ENCODE data around the gene GFRA1. TPM values are rescaled to one million over a fixed set of nuclear protein-coding genes. Genes with fewer than 3 reads are reported as not detected.

Gene GFRA1
- total and polyA plus RNA-seq, 8 donors: 1.9 to 3.5 (median 2.8) TPM

GRCh38 chr10:116203661-116204060, 69.3 kb downstream of the GFRA1 start:
- intact Hi-C loops (cut with DNase I): no loop called here
- H3K4me3 ChIP-seq: no peak overlapping the region
- no peaks in the 10 kb centered on the region for H3K9me3 ChIP-seq
- H3K27me3 ChIP-seq: peaks cover 0 to 6% of the 10 kb centered on the region in 2 donors
- H3K36me3 ChIP-seq: no peaks in the 10 kb centered on the region
- no peak for TF ChIP-seq CTCF (IDR thresholded peaks at IDR 0.05)
- no peaks in the 10 kb centered on the region for H3K4me1 ChIP-seq
- H3K27ac ChIP-seq: no peak overlapping the region
- no peak for ATAC-seq
- no peak for DNase-seq

GRCh38 chr10:116201670-116202430, 71.2 kb downstream of the GFRA1 start:
- no peaks in the 10 kb centered on the region for H3K9me3 ChIP-seq
- no peak overlapping the region for H3K4me3 ChIP-seq
- H3K4me1 ChIP-seq: no peaks in the 10 kb centered on the region
- no peaks in the 10 kb centered on the region for H3K36me3 ChIP-seq
- no peak overlapping the region for H3K27ac ChIP-seq
- TF ChIP-seq CTCF (IDR thresholded peaks at IDR 0.05): no peak
- no peak for ATAC-seq
- DNase-seq: no peak
- peaks cover 0 to 6% of the 10 kb centered on the region in 2 donors for H3K27me3 ChIP-seq
- intact Hi-C loops (cut with DNase I): no loop called here

GRCh38 chr10:116201011-116201410, 72.0 kb downstream of the GFRA1 start:
- intact Hi-C loops (cut with DNase I): no loop called here
- TF ChIP-seq CTCF (IDR thresholded peaks at IDR 0.05): no peak
- H3K4me3 ChIP-seq: no peak overlapping the region
- H3K27ac ChIP-seq: no peak overlapping the region
- H3K27me3 ChIP-seq: peaks cover 0 to 6% of the 10 kb centered on the region in 2 donors
- DNase-seq: no peak
- H3K36me3 ChIP-seq: no peaks in the 10 kb centered on the region
- no peaks in the 10 kb centered on the region for H3K9me3 ChIP-seq
- ATAC-seq: no peak
- no peaks in the 10 kb centered on the region for H3K4me1 ChIP-seq

- peaks cover 0 to 10% of the 10 kb centered on the region in 2 donors for H3K9me3 ChIP-seq
- intact Hi-C loops (cut with DNase I): no loop called here
- DNase-seq (no peak), ATAC-seq (no peak)
- H3K27ac ChIP-seq: no peak overlapping the region
- no peaks in the 10 kb centered on the region for H3K36me3 ChIP-seq
- TF ChIP-seq CTCF (IDR thresholded peaks at IDR 0.05): no peak
- H3K4me3 ChIP-seq: no peak overlapping the region
- H3K4me1 ChIP-seq: no peaks in the 10 kb centered on the region
- peaks cover 0 to 6% of the 10 kb centered on the region in 2 donors for H3K27me3 ChIP-seq
These were observed 74.3 kb downstream of the GFRA1 start for GRCh38 chr10:116198676-116199035.

- Histone ChIP-seq H3K4me3 (no peak overlapping the region), H3K27me3 (peaks cover 0 to 6% of the 10 kb centered on the region in 2 donors), H3K36me3 (no peaks in the 10 kb centered on the region), H3K9me3 (peaks cover 0 to 10% of the 10 kb centered on the region in 2 donors), H3K27ac (no peak overlapping the region), H3K4me1 (no peaks in the 10 kb centered on the region)
- intact Hi-C loops (cut with DNase I): no loop called here
- DNase-seq (no peak), ATAC-seq (no peak)
- no peak for TF ChIP-seq CTCF (IDR thresholded peaks at IDR 0.05)
These were observed 74.9 kb downstream of the GFRA1 start for GRCh38 chr10:116197946-116198675.

Data from left lung (tissue), 10 donors.